Gastrocnemius medialis (tissue), 4 donors: Measurements from ENCODE around the gene THSD7B.

ENCODE experiments used
- CTCF ChIP-seq, 5 experiments: fragments of 450-650 bp in 3 of 5; fragments of 200-600 bp in 2 of 5; sonication (generic) in 2 of 5; IDR thresholded peaks in 4 of 5; conservative IDR thresholded peaks in 1 of 5; 1 replicate in 4 of 5; 2 replicates in 1 of 5; pipeline ENCODE4 v1.5.1; 2016 to 2019; ENCODE audit warnings: antibody characterized with exemption in 5 of 5, mild to moderate bottlenecking in 3 of 5, moderate library complexity in 3 of 5
- POLR2A ChIP-seq, 2 donors: fragments of 450-650 bp; IDR thresholded peaks; one replicate each; pipeline ENCODE4 v1.6.1; 2017; ENCODE audit warnings: antibody characterized with exemption in 2 of 2, mild to moderate bottlenecking in 2 of 2, moderate library complexity in 2 of 2

GRCh38 chr2:137523931-137524330 is 758.6 kb downstream of the THSD7B start:
- TF ChIP-seq CTCF (IDR thresholded peaks at IDR 0.05 in 4 of 5, conservative IDR thresholded peaks at IDR 0.05 in 1 of 5) (no peak), POLR2A (IDR thresholded peaks at IDR 0.05) (no peak)
